Left ventricle myocardium superior (tissue), 1 donor: ENCODE results near the gene ILRUN. TPM values are rescaled to one million over a fixed set of nuclear protein-coding genes. Genes with fewer than 3 reads are reported as not detected.

ENCODE experiments used
- total RNA-seq: library from RNA; stranded (reverse); fragmentation: NEBNext Ultra II Directional; extraction: Animal tissue kit (Norgen Biotek cat#: 25700); gene quantifications from one replicate; pipeline ENCODE4 v1.2.1, GENCODE V29; 2021
- donor health status: DM: no; HTN: yes; CAD: no; lungs with severe emphysema.

Gene ILRUN
- total RNA-seq, 1 donor from 2014 or later = 148 TPM

Other genes starting within 250 kb of the ILRUN start
- gene PACSIN1, start 230.7 kb downstream of the ILRUN start, total RNA-seq = 13.6 TPM
- not detected for gene SPDEF, start 140.4 kb downstream of the ILRUN start, total RNA-seq
- gene SNRPC, start 60.7 kb upstream of the ILRUN start, total RNA-seq = 173 TPM
- 19.6 TPM for gene BLTP3A, start 95.3 kb upstream of the ILRUN start, total RNA-seq
- gene TAF11, start 191.3 kb upstream of the ILRUN start, total RNA-seq = 18.9 TPM
- gene ANKS1A, start 192.5 kb upstream of the ILRUN start, total RNA-seq = 29.1 TPM